ENCODE data around the gene PIP5K1A. TPM values are rescaled to one million over a fixed set of nuclear protein-coding genes. Genes with fewer than 3 reads are reported as not detected.

Gene PIP5K1A
- total and polyA plus RNA-seq, 9 of the 15 experiments (the other 6 are each of a cell fraction or from before 2014, with no cell fraction given): 1.9 to 42.4 (median 18.8) TPM

GRCh38 chr1:151281225-151281968 lies 83.0 kb downstream of the PIP5K1A start (continued):
- TF ChIP-seq YY1 (IDR thresholded peaks at IDR 0.05; ENCODE audit: borderline replicate concordance in 1 of 3, control insufficient read depth in 1 of 3, extremely low read depth in 1 of 3, insufficient read depth in 3 of 3, insufficient read length in 1 of 3, insufficient replicate concordance in 2 of 3, low read depth in 1 of 3, low read length in 2 of 3): peak in 2 of 3 experiments; percentile 46 to 49
- peak; percentile 46; the same call in 1 of the 2 replicates for TF ChIP-seq ZBTB43 (CRISPR knock-in tag; IDR thresholded peaks at IDR 0.05)
- peak; percentile 75; the same call in 1 of the 2 replicates for TF ChIP-seq NR1H2 (CRISPR knock-in tag; IDR thresholded peaks at IDR 0.05)
- TF ChIP-seq TOE1 (IDR thresholded peaks at IDR 0.05; ENCODE audit: borderline replicate concordance): peak; percentile 98
- peak; percentile 68; the same call in 1 of the 2 replicates for TF ChIP-seq TOE1 (CRISPR knock-in tag; IDR thresholded peaks at IDR 0.05; ENCODE audit: borderline replicate concordance, low read depth)
- TF ChIP-seq, protein P1, sequence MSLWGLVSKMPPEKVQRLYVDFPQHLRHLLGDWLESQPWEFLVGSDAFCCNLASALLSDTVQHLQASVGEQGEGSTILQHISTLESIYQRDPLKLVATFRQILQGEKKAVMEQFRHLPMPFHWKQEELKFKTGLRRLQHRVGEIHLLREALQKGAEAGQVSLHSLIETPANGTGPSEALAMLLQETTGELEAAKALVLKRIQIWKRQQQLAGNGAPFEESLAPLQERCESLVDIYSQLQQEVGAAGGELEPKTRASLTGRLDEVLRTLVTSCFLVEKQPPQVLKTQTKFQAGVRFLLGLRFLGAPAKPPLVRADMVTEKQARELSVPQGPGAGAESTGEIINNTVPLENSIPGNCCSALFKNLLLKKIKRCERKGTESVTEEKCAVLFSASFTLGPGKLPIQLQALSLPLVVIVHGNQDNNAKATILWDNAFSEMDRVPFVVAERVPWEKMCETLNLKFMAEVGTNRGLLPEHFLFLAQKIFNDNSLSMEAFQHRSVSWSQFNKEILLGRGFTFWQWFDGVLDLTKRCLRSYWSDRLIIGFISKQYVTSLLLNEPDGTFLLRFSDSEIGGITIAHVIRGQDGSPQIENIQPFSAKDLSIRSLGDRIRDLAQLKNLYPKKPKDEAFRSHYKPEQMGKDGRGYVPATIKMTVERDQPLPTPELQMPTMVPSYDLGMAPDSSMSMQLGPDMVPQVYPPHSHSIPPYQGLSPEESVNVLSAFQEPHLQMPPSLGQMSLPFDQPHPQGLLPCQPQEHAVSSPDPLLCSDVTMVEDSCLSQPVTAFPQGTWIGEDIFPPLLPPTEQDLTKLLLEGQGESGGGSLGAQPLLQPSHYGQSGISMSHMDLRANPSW (CRISPR knock-in tag; IDR thresholded peaks at IDR 0.05): peak; percentile 96
- TF ChIP-seq KLF16 (IDR thresholded peaks at IDR 0.05): peak; percentile 53
- no peak for TF ChIP-seq FOXK2 (conservative IDR thresholded peaks at IDR 0.05 in 1 of 2, IDR thresholded peaks at IDR 0.05 in 1 of 2; ENCODE audit: low read depth in 2 of 2)
- peak; percentile 69; the same call in 1 of the 2 replicates for TF ChIP-seq FOXP4 (CRISPR knock-in tag; IDR thresholded peaks at IDR 0.05; ENCODE audit: borderline replicate concordance)
- TF ChIP-seq CBFB (CRISPR knock-in tag; IDR thresholded peaks at IDR 0.05): peak; percentile 96
- TF ChIP-seq, protein P2, sequence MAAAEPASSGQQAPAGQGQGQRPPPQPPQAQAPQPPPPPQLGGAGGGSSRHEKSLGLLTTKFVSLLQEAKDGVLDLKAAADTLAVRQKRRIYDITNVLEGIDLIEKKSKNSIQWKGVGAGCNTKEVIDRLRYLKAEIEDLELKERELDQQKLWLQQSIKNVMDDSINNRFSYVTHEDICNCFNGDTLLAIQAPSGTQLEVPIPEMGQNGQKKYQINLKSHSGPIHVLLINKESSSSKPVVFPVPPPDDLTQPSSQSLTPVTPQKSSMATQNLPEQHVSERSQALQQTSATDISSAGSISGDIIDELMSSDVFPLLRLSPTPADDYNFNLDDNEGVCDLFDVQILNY (CRISPR knock-in tag; IDR thresholded peaks at IDR 0.05): 0 out of 2 replicates have a peak, but pooled peaks have one; percentile 63
- peak; percentile 97 for TF ChIP-seq NCOA1 (IDR thresholded peaks at IDR 0.05; ENCODE audit: low read depth)
- TF ChIP-seq STAT5B (CRISPR knock-in tag; IDR thresholded peaks at IDR 0.05): no peak
- peak; percentile 62 to 92; a peak in 3 of 4 replicates for TF ChIP-seq MAZ (CRISPR knock-in tag; conservative IDR thresholded peaks at IDR 0.05 in 1 of 2, IDR thresholded peaks at IDR 0.05 in 1 of 2)
- peak; percentile 7 for TF ChIP-seq SMAD1 (IDR thresholded peaks at IDR 0.05; ENCODE audit: low read depth, low read length, partially characterized antibody)
- TF ChIP-seq TRIM28 (IDR thresholded peaks at IDR 0.05): peak; percentile 17; the same call in 1 of the 2 replicates
- peak; percentile 91 for TF ChIP-seq GABPA (tag; conservative IDR thresholded peaks at IDR 0.05; ENCODE audit: low read depth)

Measured in K562 (cell line).